Measurements from ENCODE around the gene COLEC12. TPM values are rescaled to one million over a fixed set of nuclear protein-coding genes. Genes with fewer than 3 reads are reported as not detected.

Gene COLEC12
- total RNA-seq, 3 donors from 2014 or later (not counting 1 experiment from before 2014, with no cell fraction given), result not detected

DNA sequence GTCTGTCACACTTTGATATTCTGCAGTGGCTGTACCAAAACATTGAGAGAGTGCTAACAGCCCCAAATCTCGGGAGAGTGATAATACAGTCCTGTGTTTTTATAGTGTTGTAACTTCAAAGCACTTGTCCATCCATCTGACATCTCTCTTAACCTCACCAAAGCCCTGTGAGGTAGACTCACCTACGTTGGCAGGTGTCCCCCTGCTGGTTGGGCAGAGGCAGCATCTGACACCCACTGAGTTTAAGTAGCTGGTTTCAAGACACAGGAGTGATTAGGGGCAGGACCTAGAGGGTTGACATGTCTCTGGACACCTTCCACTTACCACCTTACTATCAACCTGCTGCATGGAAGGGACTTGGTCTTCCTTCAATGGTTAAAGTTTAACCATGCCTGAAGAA lies 22.9 kb downstream of the COLEC12 start:
- no peak overlapping the region for H3K4me3 Mint-ChIP-seq
- Histone ChIP-seq H3K4me1 (ENCODE audit: control insufficient read depth, insufficient read depth, low read length) (no peaks in the 10 kb centered on the region), H3K36me3 (ENCODE audit: control insufficient read depth, insufficient read depth, low read length) (no peaks in the 10 kb centered on the region)

DNA sequence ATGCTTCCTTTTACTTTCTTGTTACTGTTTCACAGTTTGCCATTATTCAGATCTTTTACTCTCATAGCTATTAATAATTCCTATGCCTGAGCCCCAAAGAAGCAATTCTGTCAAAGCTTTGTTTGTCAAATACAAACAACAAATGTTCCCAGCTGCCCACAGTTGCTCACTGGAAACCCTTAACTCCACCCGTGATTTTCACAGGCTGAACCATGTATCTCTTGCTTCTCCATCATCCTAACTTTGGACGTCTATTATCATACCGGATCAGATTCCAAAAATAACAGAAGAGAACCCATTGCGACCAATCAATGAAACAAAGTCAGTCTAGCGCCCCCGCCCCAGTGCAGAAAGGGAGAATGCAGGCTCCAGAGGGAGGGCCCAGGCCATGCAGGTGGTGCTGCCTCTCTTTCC lies 24.2 kb downstream of the COLEC12 start:
- Mint-ChIP-seq H3K9me3 (no peaks in the 10 kb centered on the region), H3K27me3 (ENCODE audit: low read depth in 2 of 2) (peaks cover 5 to 6% of the 10 kb centered on the region in 2 donors), H3K36me3 (no peaks in the 10 kb centered on the region), H3K27ac (no peak overlapping the region), H3K4me3 (no peak overlapping the region), H3K4me1 (no peaks in the 10 kb centered on the region)
- no peaks in the 10 kb centered on the region for H3K36me3 ChIP-seq (ENCODE audit: control insufficient read depth, insufficient read depth, low read length)
- TF ChIP-seq, protein P1, sequence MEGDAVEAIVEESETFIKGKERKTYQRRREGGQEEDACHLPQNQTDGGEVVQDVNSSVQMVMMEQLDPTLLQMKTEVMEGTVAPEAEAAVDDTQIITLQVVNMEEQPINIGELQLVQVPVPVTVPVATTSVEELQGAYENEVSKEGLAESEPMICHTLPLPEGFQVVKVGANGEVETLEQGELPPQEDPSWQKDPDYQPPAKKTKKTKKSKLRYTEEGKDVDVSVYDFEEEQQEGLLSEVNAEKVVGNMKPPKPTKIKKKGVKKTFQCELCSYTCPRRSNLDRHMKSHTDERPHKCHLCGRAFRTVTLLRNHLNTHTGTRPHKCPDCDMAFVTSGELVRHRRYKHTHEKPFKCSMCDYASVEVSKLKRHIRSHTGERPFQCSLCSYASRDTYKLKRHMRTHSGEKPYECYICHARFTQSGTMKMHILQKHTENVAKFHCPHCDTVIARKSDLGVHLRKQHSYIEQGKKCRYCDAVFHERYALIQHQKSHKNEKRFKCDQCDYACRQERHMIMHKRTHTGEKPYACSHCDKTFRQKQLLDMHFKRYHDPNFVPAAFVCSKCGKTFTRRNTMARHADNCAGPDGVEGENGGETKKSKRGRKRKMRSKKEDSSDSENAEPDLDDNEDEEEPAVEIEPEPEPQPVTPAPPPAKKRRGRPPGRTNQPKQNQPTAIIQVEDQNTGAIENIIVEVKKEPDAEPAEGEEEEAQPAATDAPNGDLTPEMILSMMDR (IDR thresholded peaks at IDR 0.05), result no peak
- no peaks in the 10 kb centered on the region for H3K27me3 ChIP-seq (ENCODE audit: control insufficient read depth, insufficient read depth, low read length)
- no peak overlapping the region for H3K4me3 ChIP-seq (ENCODE audit: low read length)
- no peak for ATAC-seq
- 92% methylated on average over 6 of the region's 6 CpGs for WGBS (ENCODE audit: insufficient coverage)
- H3K9me3 ChIP-seq (ENCODE audit: control insufficient read depth, insufficient read depth, low read length), result no peaks in the 10 kb centered on the region
- no peak for DNase-seq
- no peak overlapping the region for H3K27ac ChIP-seq (ENCODE audit: low read length)
- H3K4me1 ChIP-seq (ENCODE audit: control insufficient read depth, insufficient read depth, low read length), result no peaks in the 10 kb centered on the region
- intact Hi-C loops (cut with micrococcal nuclease), result no loop called here

More for the DNA sequence above, 22.9 kb downstream of the COLEC12 start:
- H3K9me3 Mint-ChIP-seq, result no peaks in the 10 kb centered on the region
- no peaks in the 10 kb centered on the region for H3K9me3 ChIP-seq (ENCODE audit: control insufficient read depth, insufficient read depth, low read length)
- TF ChIP-seq, protein P1 (IDR thresholded peaks at IDR 0.05), result no peak
- H3K27ac Mint-ChIP-seq, result no peak overlapping the region
- H3K27ac ChIP-seq (ENCODE audit: low read length), result no peak overlapping the region
- DNase-seq (peak in 1 of 2 donors; percentile 28), ATAC-seq (no peak)
- H3K36me3 Mint-ChIP-seq, result no peaks in the 10 kb centered on the region
- no peak overlapping the region for H3K4me3 ChIP-seq (ENCODE audit: low read length)
- intact Hi-C loops (cut with micrococcal nuclease), result no loop called here
- H3K4me1 Mint-ChIP-seq, result no peaks in the 10 kb centered on the region
- H3K27me3 Mint-ChIP-seq (ENCODE audit: low read depth in 2 of 2), result peaks cover 5 to 7% of the 10 kb centered on the region in 2 donors
- no peaks in the 10 kb centered on the region for H3K27me3 ChIP-seq (ENCODE audit: control insufficient read depth, insufficient read depth, low read length)
- 55% methylated on average over 2 of the region's 2 CpGs for WGBS (ENCODE audit: insufficient coverage)

DNA sequence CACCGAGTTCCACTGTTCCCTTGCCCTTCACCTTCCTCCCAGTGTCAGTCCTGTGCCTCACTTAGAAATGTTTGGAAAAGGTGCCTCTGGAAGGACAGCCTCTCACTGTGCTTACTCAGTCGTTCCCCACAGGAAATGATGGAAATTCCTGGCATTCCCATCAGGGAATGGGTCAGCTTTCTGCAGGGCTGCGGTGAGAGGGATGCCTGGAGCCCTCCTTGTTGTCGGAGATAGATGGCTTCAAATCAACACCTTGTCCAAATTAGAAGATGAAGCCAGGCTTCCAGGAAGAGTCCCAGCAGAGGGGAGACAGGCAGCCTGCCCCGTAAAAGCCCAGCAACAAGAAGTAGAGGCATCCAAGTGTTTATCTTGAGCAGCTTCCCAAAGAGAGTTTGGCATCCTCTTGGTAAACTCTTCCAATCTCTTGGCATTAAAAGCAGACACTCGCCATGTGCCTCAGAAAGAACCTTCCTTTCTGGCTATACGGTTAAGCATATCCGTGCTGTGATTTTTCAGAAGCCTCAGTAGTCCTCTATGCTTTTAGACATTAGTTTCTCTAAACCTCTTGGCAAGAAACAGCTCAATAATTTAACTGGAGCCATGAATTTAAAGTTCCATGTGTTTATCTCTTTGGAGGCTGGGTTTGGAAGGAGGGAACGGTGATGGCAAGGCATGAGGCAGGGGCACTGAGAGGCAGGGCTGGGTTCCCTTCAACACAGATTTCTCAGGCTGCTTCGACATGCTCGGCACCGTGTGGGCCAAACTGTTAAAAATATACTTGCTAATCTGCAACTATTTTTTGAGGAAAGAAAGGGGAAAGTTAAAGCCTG lies 25.1 kb downstream of the COLEC12 start:
- no peaks in the 10 kb centered on the region for H3K9me3 ChIP-seq (ENCODE audit: control insufficient read depth, insufficient read depth, low read length)
- TF ChIP-seq, protein P1 (IDR thresholded peaks at IDR 0.05), result no peak
- no peak for DNase-seq
- H3K36me3 Mint-ChIP-seq, result no peaks in the 10 kb centered on the region
- ATAC-seq, result no peak
- H3K36me3 ChIP-seq (ENCODE audit: control insufficient read depth, insufficient read depth, low read length), result no peaks in the 10 kb centered on the region
- no peaks in the 10 kb centered on the region for H3K4me1 ChIP-seq (ENCODE audit: control insufficient read depth, insufficient read depth, low read length)
- peaks cover 0 to 2% of the 10 kb centered on the region in 2 donors for H3K27me3 Mint-ChIP-seq (ENCODE audit: low read depth in 2 of 2)
- WGBS (ENCODE audit: insufficient coverage), result 85% methylated on average over 12 of the region's 12 CpGs
- H3K9me3 Mint-ChIP-seq, result no peaks in the 10 kb centered on the region
- H3K4me1 Mint-ChIP-seq, result no peaks in the 10 kb centered on the region
- intact Hi-C loops (cut with micrococcal nuclease), result no loop called here
- no peak overlapping the region for H3K4me3 ChIP-seq (ENCODE audit: low read length)
- no peak overlapping the region for H3K27ac ChIP-seq (ENCODE audit: low read length)
- H3K27me3 ChIP-seq (ENCODE audit: control insufficient read depth, insufficient read depth, low read length), result no peaks in the 10 kb centered on the region
- no peak overlapping the region for H3K27ac Mint-ChIP-seq
- H3K4me3 Mint-ChIP-seq, result no peak overlapping the region
